Adipose tissue (tissue), 3 donors: ENCODE data around the gene GADD45G. TPM values are rescaled to one million over a fixed set of nuclear protein-coding genes. Genes with fewer than 3 reads are reported as not detected.

Experiments
- H3K27ac ChIP-seq: one replicate; pipeline ENCODE4 v1.5.1; 2013; ENCODE audit warnings: low read depth, low read length
- WGBS, 3 donors: extraction: QIAGEN DNeasy Blood & Tissue Kit; methylation state at CpG; one replicate each; pipeline ENCODE4 v1.1.7; 2013; 5-methylcytosine and 5-hydroxymethylcytosine counted together
- polyA plus RNA-seq, 3 donors: library from polyadenylated mRNA; stranded (reverse); fragments of 200-250 nt; gene quantifications; one replicate each; pipeline ENCODE4 v1.2.3, GENCODE V29; 2013
- donor health status: healthy with polysubstance abuse.
- donor health status: Bipolar disorder and iron deficiency.
- donor health status: healthy.

Gene GADD45G, protein sequence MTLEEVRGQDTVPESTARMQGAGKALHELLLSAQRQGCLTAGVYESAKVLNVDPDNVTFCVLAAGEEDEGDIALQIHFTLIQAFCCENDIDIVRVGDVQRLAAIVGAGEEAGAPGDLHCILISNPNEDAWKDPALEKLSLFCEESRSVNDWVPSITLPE
- polyA plus RNA-seq, result 10 to 100 TPM in 2 of 3 donors, 1 to 10 TPM in 1; 5.3 to 45.2 (median 17.8) TPM

DNA sequence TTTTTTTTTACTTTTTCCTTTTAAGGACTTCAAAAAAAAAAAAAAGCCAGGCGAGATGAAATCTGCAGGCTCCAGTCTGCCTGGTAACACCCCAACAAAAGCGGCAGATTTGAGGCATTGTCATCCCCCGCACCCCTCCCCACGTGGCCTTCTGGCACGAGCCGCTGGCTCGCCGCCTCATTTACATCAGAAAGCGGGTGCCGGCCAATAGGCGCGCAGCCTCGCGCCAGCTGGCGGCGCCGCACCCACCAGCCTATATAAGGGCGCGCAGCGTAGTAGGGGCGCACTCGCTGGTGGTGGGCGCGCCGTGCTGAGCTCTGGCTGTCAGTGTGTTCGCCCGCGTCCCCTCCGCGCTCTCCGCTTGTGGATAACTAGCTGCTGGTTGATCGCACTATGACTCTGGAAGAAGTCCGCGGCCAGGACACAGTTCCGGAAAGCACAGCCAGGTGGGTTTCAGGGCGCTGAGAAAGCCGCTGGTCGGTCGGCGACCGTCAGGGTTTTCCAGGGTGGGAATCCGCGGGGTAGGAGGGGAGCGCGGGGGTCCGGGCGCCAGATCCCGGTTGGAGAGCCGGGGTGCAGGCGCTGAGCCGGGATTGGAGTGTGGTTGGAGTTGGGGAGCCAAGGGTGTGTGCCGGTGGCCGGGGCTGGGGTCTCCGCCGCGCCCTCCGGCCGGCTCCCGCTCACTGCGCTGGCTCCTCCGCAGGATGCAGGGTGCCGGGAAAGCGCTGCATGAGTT is at the start of gene GADD45G:
Gene GADD45G (plus strand): TSS at position 284 of the 736 bp plus-strand sequence. CDS start 110 bp downstream, at position 394.
- 0 to 1% (median 0%) methylated on average over 62 to 63 of the region's 63 CpGs for WGBS, 3 donors
- peak within 1 kb of the TSS; percentile 11 for H3K27ac ChIP-seq

DNA sequence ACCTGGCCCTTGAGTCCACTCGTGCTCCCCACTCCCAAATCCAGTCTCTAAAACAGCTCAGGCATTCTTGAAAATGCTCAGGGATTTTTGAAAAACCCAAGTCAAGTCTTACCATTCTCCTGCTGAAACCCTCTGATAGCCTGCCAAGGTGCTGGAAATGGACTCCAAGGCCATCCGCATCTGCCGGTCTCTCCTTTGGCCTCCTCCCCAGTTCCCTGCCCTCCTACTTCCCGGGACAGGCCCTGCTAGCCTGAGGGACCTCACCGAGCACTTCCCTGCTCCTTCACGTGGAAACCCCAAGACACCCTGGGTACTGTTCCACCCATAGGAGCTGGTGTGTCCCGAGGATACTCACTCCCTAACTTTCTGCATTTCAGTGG is 49.8 kb upstream of the GADD45G start:
- WGBS, 3 donors, result 76 to 81% (median 78%) methylated on average over 7 of the region's 7 CpGs
- H3K27ac ChIP-seq, result no peak overlapping the region

DNA sequence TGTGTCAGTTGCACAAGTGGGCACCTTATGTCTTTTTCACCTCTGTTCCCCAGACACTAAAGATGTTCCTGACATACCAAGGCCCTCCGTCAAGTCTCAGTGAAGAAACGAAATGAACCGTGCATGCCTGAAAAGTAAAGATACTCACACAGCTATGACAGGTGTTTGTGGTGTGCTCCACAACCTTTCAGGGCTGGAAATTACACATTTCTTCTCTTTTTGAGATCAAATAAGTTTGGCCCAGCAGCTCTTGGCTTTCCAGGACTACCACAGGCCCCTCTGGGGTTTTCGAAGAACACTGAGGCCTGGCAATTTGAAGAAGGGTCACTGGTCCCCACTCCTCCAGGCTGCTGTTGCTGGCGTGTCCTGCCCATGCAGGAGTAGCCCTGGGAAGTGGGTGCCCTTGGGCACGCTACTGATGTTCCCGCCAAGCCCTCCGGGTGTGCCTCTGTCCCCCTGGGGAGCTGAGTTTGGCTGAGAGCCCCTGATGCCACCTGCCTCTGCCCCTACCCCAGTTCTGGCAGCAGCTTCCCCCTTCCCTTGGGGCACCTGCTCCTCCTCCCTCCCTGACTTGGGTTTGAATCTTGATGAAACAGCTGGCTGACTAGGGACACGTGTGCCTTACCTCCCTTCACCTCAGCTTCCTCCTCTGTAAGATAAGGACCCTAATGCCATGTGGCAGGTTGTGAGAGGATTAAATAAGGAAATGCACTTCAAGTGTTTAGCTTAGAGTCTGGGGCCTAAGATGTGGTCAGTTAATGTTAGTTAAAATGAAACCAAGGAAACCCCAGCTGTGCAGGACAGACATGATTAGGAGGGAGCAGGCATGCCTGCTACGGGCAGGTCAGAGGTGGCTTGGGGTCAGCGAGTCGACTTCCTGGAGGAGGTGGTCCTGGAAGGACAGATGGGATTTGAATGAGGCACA is 49.1 kb upstream of the GADD45G start:
- 66 to 77% (median 66%) methylated on average over 12 of the region's 12 CpGs for WGBS, 3 donors
- peak overlapping the region; percentile 72 for H3K27ac ChIP-seq

DNA sequence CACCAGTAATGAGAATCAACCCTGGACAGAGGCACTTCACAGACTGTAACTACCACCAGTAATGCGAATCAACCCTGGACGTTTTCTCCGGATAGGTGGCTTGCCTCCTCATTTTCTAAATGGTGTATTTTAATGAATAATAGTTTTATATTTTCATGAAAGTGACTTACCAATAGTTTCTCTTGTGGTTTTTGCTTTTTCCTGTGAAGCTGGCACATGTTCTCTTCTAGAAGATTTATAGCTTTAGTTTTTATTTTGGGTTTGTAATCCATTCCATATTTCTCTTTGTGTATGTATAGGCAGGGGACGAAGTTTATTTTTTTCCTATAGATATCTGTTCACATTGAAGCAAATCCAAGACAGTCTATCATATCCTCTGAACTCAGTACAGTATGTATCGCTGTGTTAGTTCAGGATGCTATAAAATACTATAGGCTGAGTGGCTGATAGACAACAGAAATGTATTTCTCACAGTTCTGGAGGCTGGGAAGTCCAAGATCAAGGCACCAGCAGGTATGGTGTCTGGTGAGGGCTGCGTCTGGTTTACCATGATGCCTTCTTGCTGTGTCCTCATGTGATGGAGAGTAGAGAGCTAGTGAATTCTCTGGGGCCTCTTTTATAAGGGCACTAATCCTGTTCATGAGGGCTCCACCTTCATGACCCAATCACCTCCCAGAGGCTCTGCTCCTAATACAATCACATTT is 46.5 kb upstream of the GADD45G start:
- 73 to 86% (median 83%) methylated on average over 6 of the region's 6 CpGs for WGBS, 3 donors
- H3K27ac ChIP-seq, result no peak overlapping the region

DNA sequence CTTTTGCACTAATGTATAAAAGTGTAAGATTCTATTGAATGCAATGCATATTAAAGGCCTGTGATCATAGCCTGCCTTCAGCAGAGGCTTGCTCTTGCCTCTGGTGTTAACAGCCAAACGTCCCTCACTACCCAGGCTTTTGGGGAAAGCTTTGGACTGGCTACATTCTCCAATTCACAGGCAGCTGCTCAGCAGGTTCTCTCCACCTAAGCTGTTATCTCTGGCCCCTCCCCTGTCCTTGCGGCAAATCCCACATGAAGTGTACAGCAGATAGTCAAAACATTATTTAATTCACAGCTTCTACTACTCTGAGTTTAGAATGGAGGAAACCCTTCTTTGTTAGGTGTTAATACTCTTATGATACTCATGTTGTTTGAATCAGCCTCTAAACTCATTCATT is 45.9 kb upstream of the GADD45G start:
- 22 to 73% (median 72%) methylated on average over 2 of the region's 2 CpGs for WGBS, 3 donors

DNA sequence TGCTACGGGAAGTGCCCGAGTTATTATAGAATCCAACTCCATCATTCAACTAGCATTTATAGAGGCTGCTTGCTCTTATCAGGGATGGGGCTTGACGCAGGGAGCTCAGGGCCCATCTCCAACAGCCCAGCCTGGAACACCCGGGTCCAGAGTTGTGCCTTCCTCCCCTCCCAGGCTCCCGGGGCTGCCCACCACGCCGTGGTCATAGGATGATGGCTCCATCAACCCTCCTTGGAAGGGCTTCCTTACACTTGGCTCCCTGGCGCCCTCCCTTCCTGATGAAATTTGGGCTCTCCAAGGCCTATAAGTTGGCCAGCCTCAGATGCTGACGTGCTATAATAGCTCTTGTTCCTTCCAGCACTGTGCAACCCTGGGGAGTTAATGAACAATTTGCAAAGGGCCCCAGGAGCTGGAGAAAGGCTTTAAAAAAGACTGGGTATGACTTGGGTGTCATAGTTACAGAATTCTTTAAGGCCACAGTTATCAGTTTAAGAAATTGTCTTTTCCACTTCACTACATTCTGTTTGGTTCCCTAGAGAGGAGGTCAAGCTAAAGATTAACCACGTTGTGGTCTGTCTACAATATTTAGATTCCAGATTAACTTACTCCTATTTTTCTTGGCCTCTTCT is 42.5 kb upstream of the GADD45G start:
- 79 to 83% (median 83%) methylated on average over 10 of the region's 10 CpGs for WGBS, 3 donors
- no peak overlapping the region for H3K27ac ChIP-seq

More for the DNA sequence above, 45.9 kb upstream of the GADD45G start:
- H3K27ac ChIP-seq, result no peak overlapping the region

DNA sequence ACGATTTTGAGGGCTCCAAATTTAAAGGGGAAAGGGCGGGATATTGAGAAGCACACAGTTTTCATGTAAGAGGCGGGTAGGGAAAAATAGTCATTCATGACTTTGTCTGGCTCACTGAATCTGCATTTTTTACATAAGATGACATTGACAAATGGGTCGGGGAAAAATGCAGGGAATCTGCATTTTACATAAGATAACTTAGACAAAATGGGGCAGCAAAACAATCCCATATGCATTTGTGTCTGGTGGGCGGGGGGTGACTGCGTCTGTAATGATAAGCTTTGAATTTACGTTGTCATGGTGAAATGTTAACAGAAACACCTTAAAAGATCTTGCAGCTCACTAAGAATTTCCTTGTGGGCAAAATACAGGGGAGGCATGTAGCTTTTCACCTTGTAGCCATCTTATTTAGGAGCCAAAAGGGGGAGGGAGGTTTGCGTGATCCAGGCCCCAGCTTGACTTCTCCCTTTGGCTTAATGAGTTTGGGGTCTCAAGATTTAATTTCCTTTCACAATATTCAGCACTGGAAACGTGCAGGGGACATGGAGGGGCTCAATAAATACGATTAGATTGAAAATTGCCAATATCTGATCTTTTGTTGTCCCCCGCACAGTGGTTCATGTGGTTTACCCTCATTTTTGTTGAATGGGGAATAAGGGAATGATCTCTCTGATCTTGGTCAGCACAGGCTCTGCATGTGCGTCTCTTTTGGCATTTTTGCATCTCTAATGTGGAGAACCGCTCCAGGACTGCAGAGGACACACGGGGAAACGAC is 41.1 kb upstream of the GADD45G start:
- H3K27ac ChIP-seq, result no peak overlapping the region
- WGBS, 3 donors, result 79 to 82% (median 81%) methylated on average over 15 of the region's 15 CpGs

DNA sequence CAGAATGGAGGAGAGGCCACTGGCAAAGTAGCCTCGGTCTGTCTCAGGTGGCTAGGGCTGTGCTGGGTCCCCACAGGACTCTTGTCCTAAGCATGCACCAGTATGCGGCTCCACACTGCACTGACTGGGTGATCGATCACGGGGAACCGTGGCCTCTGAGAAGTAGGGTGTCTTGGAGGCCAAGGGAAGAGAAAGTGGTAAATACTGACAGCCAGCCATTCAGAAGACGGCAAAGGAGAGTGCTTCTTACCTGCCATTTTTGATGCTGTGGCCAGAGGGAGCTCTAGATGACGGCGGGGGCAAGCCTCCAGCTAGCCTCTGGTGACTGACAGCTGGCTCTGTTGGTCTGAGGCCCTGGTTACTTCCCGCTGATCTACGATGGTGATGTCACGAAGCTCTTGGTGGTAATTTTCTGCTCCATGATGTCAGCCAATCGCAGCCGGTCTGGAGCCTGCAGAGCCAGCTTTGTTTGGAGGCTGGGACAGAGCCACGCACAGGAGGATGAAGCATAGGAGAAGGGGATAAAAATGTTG is 40.4 kb upstream of the GADD45G start:
- no peak overlapping the region for H3K27ac ChIP-seq
- 68 to 72% (median 70%) methylated on average over 14 of the region's 14 CpGs for WGBS, 3 donors

DNA sequence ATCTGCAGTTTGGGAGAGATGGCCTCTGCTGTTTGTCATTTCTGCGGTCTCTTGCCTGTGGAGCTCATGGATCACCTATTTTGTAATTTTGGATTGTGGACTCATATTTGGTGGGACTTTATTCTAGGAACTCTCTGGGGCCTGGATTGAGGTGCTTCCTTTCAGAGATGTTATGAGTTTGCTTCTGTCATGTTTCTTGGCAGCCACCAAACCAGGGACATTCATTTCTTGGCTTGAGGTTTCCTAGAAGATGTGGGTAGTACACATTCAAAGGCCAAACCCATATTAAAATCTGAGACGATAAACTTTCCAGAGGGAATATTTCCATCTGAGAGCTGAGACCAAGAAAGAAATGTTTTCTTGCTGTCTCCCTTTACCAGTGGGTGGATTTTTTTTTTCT is 37.2 kb upstream of the GADD45G start:
- no peak overlapping the region for H3K27ac ChIP-seq
- 95 to 97% (median 96%) methylated on average over 2 of the region's 2 CpGs for WGBS, 3 donors

DNA sequence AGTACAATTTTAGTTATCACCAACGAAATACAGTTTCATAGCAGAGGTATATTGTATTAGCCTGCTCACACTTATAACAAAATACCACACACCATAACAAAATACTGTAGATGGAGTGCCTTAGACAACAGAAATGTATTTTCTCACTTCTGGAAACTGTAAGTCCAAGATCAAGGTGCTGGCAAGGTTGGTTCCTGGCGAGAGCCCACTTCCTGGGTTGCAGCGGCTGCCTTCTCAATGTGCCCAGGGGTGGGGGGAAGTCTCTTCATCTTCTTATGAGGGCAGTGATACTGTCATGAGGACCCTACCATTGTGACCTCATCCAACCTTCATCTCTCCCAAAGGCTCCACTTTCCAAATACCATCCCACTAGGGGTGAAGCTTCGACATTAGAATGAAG is 30.5 kb upstream of the GADD45G start:
- 53 to 54% (median 53%) methylated on average over 4 of the region's 4 CpGs for WGBS, 3 donors
- H3K27ac ChIP-seq, result no peak overlapping the region

DNA sequence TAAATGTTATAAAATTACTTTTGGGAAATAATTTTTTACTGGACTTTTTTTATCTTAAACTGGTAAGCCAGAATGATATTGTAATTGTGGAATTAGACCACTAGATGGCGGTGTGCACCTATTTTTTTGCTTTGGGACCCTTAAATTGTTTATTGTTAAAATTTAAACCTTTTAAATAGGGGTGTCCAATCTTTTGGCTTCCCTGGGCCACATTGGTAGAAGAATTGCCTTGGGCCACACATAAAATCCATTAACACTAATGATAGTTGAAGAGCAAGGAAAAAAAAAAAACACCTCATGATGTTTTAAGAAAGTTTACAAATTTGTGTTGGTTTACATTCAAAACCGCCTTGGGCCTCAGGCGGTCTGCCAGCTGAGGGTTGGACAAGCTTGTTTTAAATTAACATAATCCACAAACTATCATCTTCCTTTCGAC is 28.4 kb upstream of the GADD45G start:
- no peak overlapping the region for H3K27ac ChIP-seq
- WGBS, 3 donors, result 30 to 50% (median 40%) methylated on average over 4 of the region's 4 CpGs

DNA sequence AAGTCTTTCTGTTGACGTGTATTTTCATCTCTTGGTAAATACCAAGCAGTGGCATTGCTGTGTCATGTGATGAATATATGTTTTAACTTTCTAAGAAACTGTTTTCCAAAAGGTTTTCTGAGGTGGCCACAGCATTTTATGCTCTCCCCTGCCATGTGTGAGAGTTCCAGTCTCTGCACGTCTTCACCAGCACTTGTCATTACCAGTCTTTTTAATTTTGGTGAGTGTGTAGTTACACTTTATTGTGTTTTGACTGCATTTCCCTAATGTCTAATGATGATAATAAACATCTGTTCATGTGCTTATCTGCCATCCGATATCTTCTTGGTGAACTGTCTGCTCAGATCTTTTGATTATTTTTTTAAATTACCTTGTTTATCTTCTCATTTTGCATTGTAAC is 27.4 kb upstream of the GADD45G start:
- H3K27ac ChIP-seq, result no peak overlapping the region
- WGBS, 3 donors, result 73 to 89% (median 88%) methylated on average over 3 of the region's 3 CpGs

DNA sequence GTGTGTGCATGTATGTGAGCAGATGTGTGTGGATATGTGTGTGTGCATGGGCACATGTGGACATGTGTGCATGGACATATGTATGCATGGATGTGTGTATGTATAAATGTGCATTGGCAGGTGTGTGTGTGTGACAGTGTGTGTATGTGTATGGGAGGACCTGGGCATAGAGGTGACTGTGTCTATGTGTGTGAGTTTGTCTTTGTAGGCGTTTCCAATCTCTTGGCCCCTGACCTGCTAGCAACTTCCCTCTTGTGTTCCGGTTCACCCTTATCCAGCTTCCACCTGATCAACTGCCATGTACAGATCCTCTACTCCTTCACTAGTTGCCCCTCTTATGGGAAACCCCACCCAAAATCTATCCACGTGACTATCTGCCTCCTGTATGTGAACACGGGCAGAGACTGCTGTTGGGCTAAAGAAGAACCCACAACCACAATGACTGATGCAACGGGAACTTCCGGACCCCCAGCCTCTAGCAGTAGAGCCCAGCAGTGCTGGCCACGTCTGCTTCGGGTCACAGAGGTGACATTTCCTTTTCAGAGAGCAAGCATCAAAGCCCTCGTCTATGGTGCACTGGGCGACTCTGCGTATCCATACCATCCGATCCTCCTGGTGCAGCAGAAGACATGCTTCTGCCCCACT is 24.9 kb upstream of the GADD45G start:
- WGBS, 3 donors, result 50 to 91% (median 64%) methylated on average over 11 to 12 of the region's 12 CpGs
- no peak overlapping the region for H3K27ac ChIP-seq

DNA sequence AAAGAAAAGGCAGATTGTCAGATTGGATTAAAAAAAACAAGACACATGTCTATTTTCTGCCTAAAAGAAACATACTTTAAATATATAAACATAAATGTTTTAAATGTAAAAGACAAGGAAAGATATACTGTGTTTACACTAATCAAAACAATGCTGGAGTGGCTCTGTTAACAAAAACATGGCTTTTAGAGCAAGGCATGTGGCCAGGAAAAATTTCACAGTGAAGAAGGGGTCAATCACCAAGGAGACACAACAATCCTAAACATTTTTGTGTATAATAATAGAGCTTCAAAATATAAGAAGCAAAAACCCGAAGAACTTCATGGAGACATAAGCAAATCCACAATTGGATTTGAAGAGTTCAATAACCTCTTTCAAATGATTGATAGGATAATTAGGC is 18.5 kb upstream of the GADD45G start:
- WGBS, 3 donors, result 72 to 90% (median 82%) methylated on average over 1 of the region's 1 CpG
- H3K27ac ChIP-seq, result no peak overlapping the region

DNA sequence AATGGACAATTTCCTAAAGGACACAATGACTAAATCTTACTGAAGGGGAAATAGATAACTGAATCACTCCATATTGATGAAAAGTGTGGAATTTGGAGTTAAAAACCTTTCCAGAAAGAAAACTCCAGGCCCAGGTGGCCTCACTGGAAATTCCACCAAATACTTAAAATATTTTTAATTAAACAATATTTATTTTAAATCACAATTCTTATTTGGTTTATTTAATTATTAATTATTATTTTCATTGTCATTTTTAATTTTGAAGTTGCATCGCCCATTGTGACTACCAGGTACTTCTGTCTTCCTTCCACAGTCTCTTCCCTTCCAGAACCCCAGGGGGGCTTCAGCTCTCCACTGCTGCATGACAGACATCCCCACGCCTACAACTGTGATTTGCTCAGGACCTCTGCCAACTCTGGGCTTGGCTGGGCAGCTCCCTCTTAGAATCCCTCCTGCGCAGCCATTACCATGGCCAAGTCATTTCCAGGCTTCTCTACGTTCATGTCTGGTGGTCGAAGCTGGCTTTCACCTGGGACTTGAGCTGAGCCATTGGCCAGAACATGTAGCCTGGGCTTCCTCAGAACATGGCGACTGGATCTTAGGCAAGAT is 16.4 kb upstream of the GADD45G start:
- 88 to 89% (median 88%) methylated on average over 6 of the region's 6 CpGs for WGBS, 3 donors

DNA sequence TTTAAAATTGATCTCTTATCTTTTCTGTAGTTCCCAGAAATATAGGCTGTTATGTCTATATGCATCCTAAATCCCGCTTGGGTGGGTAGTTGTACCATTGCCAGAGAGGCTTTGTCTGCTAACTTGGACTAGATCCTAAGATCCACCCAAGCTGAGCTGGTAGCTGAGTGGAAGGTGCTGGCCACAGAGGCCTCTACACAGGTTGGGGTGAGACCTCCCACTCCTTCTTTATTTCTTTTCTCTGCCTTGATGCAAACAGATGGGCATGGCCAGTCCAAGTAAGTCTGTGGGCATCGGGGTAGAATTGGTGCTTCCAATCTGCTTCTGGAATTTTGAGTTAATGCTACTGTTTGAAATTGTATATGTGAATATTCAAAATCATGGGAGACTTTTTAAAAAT is 14.4 kb upstream of the GADD45G start:
- WGBS, 3 donors, result 89 to 95% (median 90%) methylated on average over 2 of the region's 2 CpGs
- no peak overlapping the region for H3K27ac ChIP-seq

More for the DNA sequence above, 16.4 kb upstream of the GADD45G start:
- no peak overlapping the region for H3K27ac ChIP-seq
